Activated naive CD4-positive, alpha-beta T cell treated with anti-CD3 and anti-CD28 coated beads for 36 hours (primary cell): ENCODE data around the gene CEL. TPM values are rescaled to one million over a fixed set of nuclear protein-coding genes. Genes with fewer than 3 reads are reported as not detected.
"Not testable (repeated sequence)": the region's sequence is repeated elsewhere in the genome, so short reads cannot be mapped to it uniquely, and the experiment has no call there.

Experiments used
- CTCF ChIA-PET: fragments of 350-600 bp; sonication (Branson Sonifier 250); formaldehyde crosslinking; loops from one replicate; lab custom pipeline; 2021; ENCODE audit warnings: antibody characterized with exemption; lab: Charles Lee
- DNase-seq: peaks from one replicate; pipeline ENCODE4 v3.0.0-alpha.2; 2020
- H3K27ac Mint-ChIP-seq: one replicate; pipeline ENCODE4 v1.8.0; 2021; ENCODE audit warnings: mild to moderate bottlenecking, mixed read lengths
- H3K27me3 Mint-ChIP-seq: one replicate; pipeline ENCODE4 v1.8.0; 2021; ENCODE audit warnings: low read depth, mixed read lengths
- H3K36me3 Mint-ChIP-seq: one replicate; pipeline ENCODE4 v1.8.0; 2021; ENCODE audit warnings: low read depth, mixed read lengths
- H3K4me1 Mint-ChIP-seq: one replicate; pipeline ENCODE4 v1.8.0; 2021; ENCODE audit warnings: low read depth, mixed read lengths
- H3K4me3 Mint-ChIP-seq: one replicate; pipeline ENCODE4 v1.8.0; 2021; ENCODE audit warnings: mild to moderate bottlenecking, moderate library complexity, mixed read lengths
- H3K9me3 Mint-ChIP-seq: one replicate; pipeline ENCODE4 v1.8.0; 2021; ENCODE audit warnings: mixed read lengths
- intact Hi-C: fragments of 100-400 bp; cut with micrococcal nuclease; formaldehyde crosslinking; loops from one replicate; pipeline ENCODE4 v1.15.1; 2023
- total RNA-seq, 2 experiments: library from RNA; stranded (reverse); gene quantifications; one replicate each; pipeline ENCODE4 v1.2.3, GENCODE V29; 2021

The CEL gene
- total RNA-seq: 1 to 10 TPM; 2.1 to 2.2 TPM

GRCh38 chr9:133061764-133062145 is at the start of gene CEL:
TSS of gene CEL (plus strand) at chr9:133061981. CDS start at chr9:133062003, 22 bp downstream.
- peak within 1 kb of the TSS; percentile 42 for H3K27ac Mint-ChIP-seq
- H3K4me1 Mint-ChIP-seq: peaks cover 43% of the 10 kb centered on the region
- DNase-seq, H3K36me3 Mint-ChIP-seq, H3K9me3 Mint-ChIP-seq, intact Hi-C loops, H3K4me3 Mint-ChIP-seq, H3K27me3 Mint-ChIP-seq, CTCF ChIA-PET: not testable (repeated sequence)

GRCh38 chr9:133014696-133015095 is 47.1 kb upstream of the CEL start:
- Mint-ChIP-seq H3K4me3 (no peak overlapping the region), H3K36me3 (no peaks in the 10 kb centered on the region), H3K9me3 (no peaks in the 10 kb centered on the region), H3K27me3 (no peaks in the 10 kb centered on the region), H3K27ac (no peak overlapping the region), H3K4me1 (no peaks in the 10 kb centered on the region)
- DNase-seq: no peak
- CTCF ChIA-PET: no interaction called here
- intact Hi-C loops: no loop called here

GRCh38 chr9:133023117-133023890 is 38.5 kb upstream of the CEL start:
- Mint-ChIP-seq H3K27me3 (no peaks in the 10 kb centered on the region), H3K27ac (no peak overlapping the region), H3K36me3 (no peaks in the 10 kb centered on the region), H3K9me3 (no peaks in the 10 kb centered on the region), H3K4me3 (no peak overlapping the region), H3K4me1 (peaks cover 15% of the 10 kb centered on the region)
- DNase-seq: peak; percentile 70
- intact Hi-C loops: loop anchor here (2.0 kb wide), 1 partner anchor 47 kb away; no protein-coding TSS in a partner anchor
- CTCF ChIA-PET: interaction anchor here (0.5 to 2.5 kb wide), 10 partner anchors 9 to 1045 kb away, joined by 3 to 40 read pairs (median 6); partner anchors contain the start of gene GTF3C5

- CTCF ChIA-PET: interaction anchor here (0.6 to 1.0 kb wide), 2 partner anchors 52 to 1511 kb away, joined by 3 read pairs; no protein-coding TSS in a partner anchor
- H3K4me3 Mint-ChIP-seq: no peak overlapping the region
- peaks cover 1% of the 10 kb centered on the region for H3K36me3 Mint-ChIP-seq
- no peaks in the 10 kb centered on the region for H3K27me3 Mint-ChIP-seq
- intact Hi-C loops: no loop called here
- no peak overlapping the region for H3K27ac Mint-ChIP-seq
- no peak for DNase-seq
- no peaks in the 10 kb centered on the region for H3K9me3 Mint-ChIP-seq
- H3K4me1 Mint-ChIP-seq: peaks cover 24% of the 10 kb centered on the region
Observed at GRCh38 chr9:133026426-133026825, 35.4 kb upstream of the CEL start.

GRCh38 chr9:133027134-133027533 is 34.6 kb upstream of the CEL start:
- intact Hi-C loops: no loop called here
- no peak overlapping the region for H3K27ac Mint-ChIP-seq

DNA sequence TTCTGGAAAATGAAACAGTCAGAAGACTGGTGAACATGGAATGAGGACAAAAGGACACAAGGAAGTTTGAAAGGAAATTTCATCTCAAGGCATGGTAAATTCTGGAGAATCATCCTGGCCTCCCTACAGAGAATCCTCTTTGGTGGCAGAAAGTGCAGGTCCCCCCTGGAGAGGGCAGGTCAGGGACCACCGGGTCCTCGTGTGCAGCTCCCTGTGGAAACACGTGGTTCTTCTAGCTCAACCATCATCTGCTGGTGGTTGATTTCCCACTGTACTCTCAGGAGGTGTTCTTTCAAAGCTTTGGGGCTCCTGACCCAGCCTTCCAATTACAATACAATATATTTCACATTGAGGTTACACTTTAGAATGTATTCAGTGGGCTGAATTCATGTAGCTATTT is 33.6 kb upstream of the CEL start:
- DNase-seq: no peak
- intact Hi-C loops: no loop called here
- Mint-ChIP-seq H3K27ac (no peak overlapping the region), H3K4me1 (peaks cover 31% of the 10 kb centered on the region), H3K4me3 (peak overlapping the region; percentile 98), H3K27me3 (no peaks in the 10 kb centered on the region), H3K9me3 (no peaks in the 10 kb centered on the region), H3K36me3 (peaks cover 6% of the 10 kb centered on the region)
- CTCF ChIA-PET: interaction anchor here (1.7 kb wide), 1 partner anchor 116 kb away, joined by 5 read pairs; no protein-coding TSS in a partner anchor

More at GRCh38 chr9:133027134-133027533, 34.6 kb upstream of the CEL start:
- Mint-ChIP-seq H3K9me3 (no peaks in the 10 kb centered on the region), H3K36me3 (peaks cover 6% of the 10 kb centered on the region), H3K4me3 (no peak overlapping the region), H3K4me1 (peaks cover 30% of the 10 kb centered on the region), H3K27me3 (no peaks in the 10 kb centered on the region)
- CTCF ChIA-PET: interaction anchor here (0.6 to 1.0 kb wide), 2 partner anchors 51 to 1510 kb away, joined by 3 read pairs; no protein-coding TSS in a partner anchor
- DNase-seq: no peak

GRCh38 chr9:133029994-133030316 is 31.8 kb upstream of the CEL start:
- CTCF ChIA-PET: interaction anchor here (0.6 to 5.1 kb wide), 11 partner anchors 8 to 341 kb away, joined by 3 to 40 read pairs (median 3); no protein-coding TSS in a partner anchor
- intact Hi-C loops: loop anchor here (1.0 to 10.0 kb wide), 8 partner anchors 8 to 385 kb away; partner anchors contain the start of genes RALGDS, REXO4, SURF6 and TSC1
- Mint-ChIP-seq H3K9me3 (no peaks in the 10 kb centered on the region), H3K27me3 (no peaks in the 10 kb centered on the region), H3K4me3 (peak overlapping the region; percentile 98), H3K4me1 (peaks cover 41% of the 10 kb centered on the region), H3K36me3 (peaks cover 6% of the 10 kb centered on the region), H3K27ac (peak overlapping the region; percentile 98)
- DNase-seq: no peak

DNA sequence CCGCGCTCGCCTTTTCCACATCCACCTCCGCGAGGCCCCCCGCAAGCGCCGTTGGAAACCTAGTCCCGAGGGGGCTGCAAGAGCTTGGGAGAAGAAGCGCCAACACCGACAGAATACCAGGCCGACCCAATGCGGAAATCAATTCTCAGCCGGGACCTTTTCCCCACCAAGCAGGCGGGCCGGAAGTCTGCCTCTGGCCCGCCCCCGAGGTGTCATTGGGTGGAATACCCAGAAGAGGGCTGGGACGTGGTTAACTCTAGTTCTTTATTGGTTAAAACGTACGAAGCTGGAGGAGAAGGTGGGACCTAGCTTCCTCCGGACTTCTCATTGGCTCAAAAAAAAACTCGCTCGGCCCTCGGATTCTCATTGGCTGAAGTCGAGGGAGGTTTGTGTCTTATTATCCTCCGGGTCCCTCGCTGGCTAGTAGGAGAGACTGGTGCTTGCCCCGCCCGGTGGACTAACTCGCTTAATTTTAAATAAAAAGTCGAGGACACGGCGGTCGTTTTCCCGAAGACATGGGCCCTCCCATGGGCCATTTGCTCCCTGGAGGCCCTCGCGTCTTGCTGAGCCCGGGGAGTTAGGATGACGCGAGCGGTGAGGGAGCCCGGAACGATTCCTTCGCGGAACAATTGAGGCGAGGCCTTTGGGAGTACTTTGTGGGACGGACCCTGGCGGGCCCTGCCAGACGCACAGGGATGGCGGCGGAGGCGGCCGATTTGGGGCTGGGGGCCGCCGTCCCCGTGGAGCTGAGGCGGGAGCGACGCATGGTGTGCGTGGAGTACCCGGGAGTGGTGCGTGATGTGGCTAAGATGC is 31.3 kb upstream of the CEL start, which contains the start of gene GTF3C5:
TSS of gene GTF3C5 (plus strand) at position 681 of the 813 bp plus-strand sequence. CDS start at position 696, 15 bp downstream.
- H3K27ac Mint-ChIP-seq: peak within 1 kb of the TSS; percentile 98
- CTCF ChIA-PET: interaction anchor here (0.6 to 5.1 kb wide), 13 partner anchors 8 to 422 kb away, joined by 3 to 40 read pairs (median 3); no protein-coding TSS in a partner anchor
- intact Hi-C loops: loop anchor here (1.0 to 10.0 kb wide), 8 partner anchors 8 to 384 kb away; partner anchors contain the start of genes RALGDS, REXO4, SURF6 and TSC1
- peak; percentile 95 for DNase-seq
- H3K27me3 Mint-ChIP-seq: no peaks in the 10 kb centered on the region
- peak within 1 kb of the TSS; percentile 98 for H3K4me3 Mint-ChIP-seq
- H3K9me3 Mint-ChIP-seq: no peaks in the 10 kb centered on the region
- peaks cover 6% of the 10 kb centered on the region for H3K36me3 Mint-ChIP-seq
- H3K4me1 Mint-ChIP-seq: peaks cover 42% of the 10 kb centered on the region

DNA sequence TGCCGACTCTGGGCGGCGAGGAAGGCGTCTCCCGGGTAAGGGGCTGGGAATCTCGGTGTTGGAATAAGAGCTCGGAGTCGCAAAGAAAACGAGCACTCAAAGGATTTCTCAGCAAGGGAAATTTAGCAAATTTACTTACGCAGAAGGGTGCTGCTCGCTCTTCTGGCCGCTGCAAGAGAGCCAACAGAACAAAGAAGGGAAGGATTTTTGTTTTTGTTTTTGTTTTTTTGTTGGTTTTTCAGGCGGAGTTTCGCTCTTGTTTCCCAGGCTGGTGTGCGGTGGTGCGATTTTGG is 30.7 kb upstream of the CEL start:
- intact Hi-C loops: loop anchor here (2.0 to 10.0 kb wide), 3 partner anchors 26 to 384 kb away; partner anchors contain the start of genes REXO4 and TSC1
- peak overlapping the region; percentile 98 for H3K27ac Mint-ChIP-seq
- H3K9me3 Mint-ChIP-seq: no peaks in the 10 kb centered on the region
- H3K36me3 Mint-ChIP-seq: peaks cover 6% of the 10 kb centered on the region
- peaks cover 42% of the 10 kb centered on the region for H3K4me1 Mint-ChIP-seq
- no peaks in the 10 kb centered on the region for H3K27me3 Mint-ChIP-seq
- no peak for DNase-seq
- CTCF ChIA-PET: interaction anchor here (0.6 to 5.1 kb wide), 12 partner anchors 9 to 421 kb away, joined by 3 to 40 read pairs (median 4); no protein-coding TSS in a partner anchor
- H3K4me3 Mint-ChIP-seq: peak overlapping the region; percentile 98

DNA sequence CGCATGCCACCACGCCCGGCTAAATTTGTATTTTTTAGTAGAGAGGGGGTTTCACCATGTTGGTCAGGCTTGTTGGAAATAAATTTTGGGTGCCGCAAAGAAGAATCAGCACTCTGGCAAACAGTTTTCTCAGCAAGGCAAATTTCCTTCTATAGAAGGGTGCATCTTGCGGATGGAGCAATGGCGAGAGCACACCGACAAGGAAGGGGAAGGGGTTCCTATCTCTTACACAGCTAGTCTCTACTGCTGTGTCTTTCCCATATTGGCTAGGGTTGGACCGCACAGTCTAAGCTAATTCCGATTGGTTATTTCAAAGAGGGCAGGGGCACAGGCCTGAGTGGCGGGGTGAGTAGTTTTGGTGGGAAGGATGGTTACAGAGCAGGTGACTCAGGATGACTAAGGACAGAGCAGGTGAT is 30.3 kb upstream of the CEL start:
- Mint-ChIP-seq H3K4me1 (peaks cover 42% of the 10 kb centered on the region), H3K27ac (peak overlapping the region; percentile 39), H3K9me3 (no peaks in the 10 kb centered on the region), H3K4me3 (peak overlapping the region; percentile 98), H3K27me3 (no peaks in the 10 kb centered on the region), H3K36me3 (peaks cover 6% of the 10 kb centered on the region)
- peak; percentile 37 for DNase-seq
- CTCF ChIA-PET: interaction anchor here (0.6 to 5.1 kb wide), 11 partner anchors 9 to 348 kb away, joined by 3 to 40 read pairs (median 4); no protein-coding TSS in a partner anchor
- intact Hi-C loops: loop anchor here (2.0 to 10.0 kb wide), 3 partner anchors 25 to 383 kb away; partner anchors contain the start of genes REXO4 and TSC1

- CTCF ChIA-PET: interaction anchor here (0.8 to 5.1 kb wide), 6 partner anchors 10 to 149 kb away, joined by 3 to 40 read pairs (median 6); no protein-coding TSS in a partner anchor
- intact Hi-C loops: loop anchor here (5.0 to 10.0 kb wide), 2 partner anchors 90 to 383 kb away; partner anchors contain the start of genes REXO4 and TSC1
- Mint-ChIP-seq H3K9me3 (no peaks in the 10 kb centered on the region), H3K36me3 (peaks cover 6% of the 10 kb centered on the region), H3K27ac (peak overlapping the region; percentile 39), H3K4me3 (peak overlapping the region; percentile 98), H3K4me1 (peaks cover 42% of the 10 kb centered on the region), H3K27me3 (no peaks in the 10 kb centered on the region)
- DNase-seq: no peak
Observed at GRCh38 chr9:133032171-133032570, 29.6 kb upstream of the CEL start.
